Fibroblast of lung (primary cell): ENCODE data around the gene ARHGAP10. TPM values are rescaled to one million over a fixed set of nuclear protein-coding genes. Genes with fewer than 3 reads are reported as not detected.
A peak's percentile ranks its signal among the peaks of the same experiment; 100 is the strongest.

ENCODE experiments used
- DNase-seq, 2 donors: peaks; one replicate each; pipeline versions ENCODE4 v3.0.0 to v3.0.0-alpha.2; 2010; ENCODE audit warnings: low read depth in 2 of 2
- H2AFZ ChIP-seq: 2 replicates; pipeline ENCODE4 v1.5.1; 2012; ENCODE audit warnings: low read length, control low read depth, inconsistent platforms
- H3K27ac ChIP-seq: 2 replicates; pipeline ENCODE4 v1.5.1; 2011; ENCODE audit warnings: low read length, control low read depth; ENCODE audit not compliant: insufficient read depth
- H3K27me3 ChIP-seq: 2 replicates; pipeline ENCODE4 v1.5.1; 2011; ENCODE audit warnings: mild to moderate bottlenecking, low read length; ENCODE audit not compliant: control insufficient read depth, insufficient read depth
- H3K36me3 ChIP-seq: 2 replicates; pipeline ENCODE4 v1.5.1; 2011; ENCODE audit warnings: low read length; ENCODE audit not compliant: control insufficient read depth, insufficient read depth
- H3K4me1 ChIP-seq: 2 replicates; pipeline ENCODE4 v1.5.1; 2011; ENCODE audit warnings: low read length; ENCODE audit not compliant: control insufficient read depth, insufficient read depth; ENCODE audit errors: extremely low read depth
- H3K4me2 ChIP-seq: 2 replicates; pipeline ENCODE4 v1.5.1; 2011; ENCODE audit warnings: low read length, control low read depth; ENCODE audit not compliant: insufficient read depth; ENCODE audit errors: extremely low read depth
- H3K4me3 ChIP-seq, 4 experiments: fragments of 200-600 bp in 1 of 4; sonication (generic) in 1 of 4; replicated peaks in 1 of 4; 2 replicates each; pipeline ENCODE4 v1.5.1; 2011 to 2016; ENCODE audit warnings: low read length in 4 of 4, low read depth in 3 of 4, mild to moderate bottlenecking in 3 of 4, control low read depth in 2 of 4, inconsistent platforms in 1 of 4, mixed read lengths in 1 of 4; ENCODE audit not compliant: insufficient read depth in 1 of 4; ENCODE audit errors: control extremely low read depth in 1 of 4
- H3K79me2 ChIP-seq: 2 replicates; pipeline ENCODE4 v1.5.1; 2012; ENCODE audit warnings: mild to moderate bottlenecking, low read length, inconsistent platforms; ENCODE audit not compliant: control insufficient read depth, insufficient read depth
- H3K9ac ChIP-seq: 2 replicates; pipeline ENCODE4 v1.5.1; 2011; ENCODE audit warnings: mild to moderate bottlenecking, low read length, control low read depth; ENCODE audit not compliant: insufficient read depth
- H3K9me3 ChIP-seq: 2 replicates; pipeline ENCODE4 v1.5.1; 2012; ENCODE audit warnings: low read depth, low read length; ENCODE audit not compliant: control insufficient read depth, insufficient read depth
- H4K20me1 ChIP-seq: 2 replicates; pipeline ENCODE4 v1.5.1; 2011; ENCODE audit warnings: low read length; ENCODE audit not compliant: control insufficient read depth, insufficient read depth; ENCODE audit errors: extremely low read depth
- EZH2 ChIP-seq: IDR thresholded peaks from 2 replicates; pipeline ENCODE4 v1.5.1; 2012; ENCODE audit warnings: low read length, control low read depth, mild to moderate bottlenecking; ENCODE audit errors: missing control alignments
- polyA plus RNA-seq, 2 donors: library from polyadenylated mRNA; depleted of rRNA in 1 of 2; stranded (reverse) in 1 of 2; unstranded in 1 of 2; fragments of >200 nt; gene quantifications; 2 replicates each; pipeline ENCODE4 v1.2.1, GENCODE V29; 2011 to 2012; ENCODE audit warnings: missing spikeins in 1 of 2
- total RNA-seq: library from RNA; depleted of rRNA; stranded (reverse); fragments of >200 nt; gene quantifications from 2 replicates; pipeline ENCODE4 v1.2.1, GENCODE V29; 2014
- TF ChIP-seq, protein P1 (sequence below), 2 donors: IDR thresholded peaks in 1 of 2; conservative IDR thresholded peaks in 1 of 2; 1 replicate in 1 of 2; 2 replicates in 1 of 2; pipeline ENCODE4 v1.5.1; 2011 to 2012; ENCODE audit warnings: low read length in 2 of 2, control low read depth in 1 of 2, inconsistent platforms in 1 of 2, low read depth in 1 of 2, mild to moderate bottlenecking in 1 of 2

The ARHGAP10 gene
- total and polyA plus RNA-seq, 2 donors (not counting 1 experiment from before 2014, with no cell fraction given): 21.6 to 35.8 TPM

DNA sequence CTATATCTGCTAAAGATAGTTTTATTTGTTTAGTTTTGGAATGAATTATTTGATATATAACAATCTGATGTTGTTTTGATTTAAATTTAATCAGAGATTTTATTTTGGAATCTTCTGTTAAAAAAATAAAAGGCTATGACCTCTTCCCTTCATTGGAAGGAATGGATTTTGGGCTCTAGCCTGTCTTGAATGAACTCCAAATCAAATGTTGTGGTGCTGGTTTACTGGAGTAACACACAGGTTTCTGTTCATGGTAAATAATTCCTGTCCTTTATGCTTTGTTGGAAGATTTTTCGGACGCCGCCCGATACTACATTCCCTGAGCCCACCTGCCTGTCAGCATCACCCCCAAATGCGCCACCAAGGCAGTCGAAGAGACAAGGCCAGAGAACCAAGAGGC is 291.1 kb downstream of the ARHGAP10 start:
- H2AFZ ChIP-seq: no peak overlapping the region
- DNase-seq: no peak
- H3K4me3 ChIP-seq: no peak overlapping the region
- H3K9me3 ChIP-seq: no peaks in the 10 kb centered on the region
- H3K27me3 ChIP-seq: no peaks in the 10 kb centered on the region
- TF ChIP-seq, protein P1, sequence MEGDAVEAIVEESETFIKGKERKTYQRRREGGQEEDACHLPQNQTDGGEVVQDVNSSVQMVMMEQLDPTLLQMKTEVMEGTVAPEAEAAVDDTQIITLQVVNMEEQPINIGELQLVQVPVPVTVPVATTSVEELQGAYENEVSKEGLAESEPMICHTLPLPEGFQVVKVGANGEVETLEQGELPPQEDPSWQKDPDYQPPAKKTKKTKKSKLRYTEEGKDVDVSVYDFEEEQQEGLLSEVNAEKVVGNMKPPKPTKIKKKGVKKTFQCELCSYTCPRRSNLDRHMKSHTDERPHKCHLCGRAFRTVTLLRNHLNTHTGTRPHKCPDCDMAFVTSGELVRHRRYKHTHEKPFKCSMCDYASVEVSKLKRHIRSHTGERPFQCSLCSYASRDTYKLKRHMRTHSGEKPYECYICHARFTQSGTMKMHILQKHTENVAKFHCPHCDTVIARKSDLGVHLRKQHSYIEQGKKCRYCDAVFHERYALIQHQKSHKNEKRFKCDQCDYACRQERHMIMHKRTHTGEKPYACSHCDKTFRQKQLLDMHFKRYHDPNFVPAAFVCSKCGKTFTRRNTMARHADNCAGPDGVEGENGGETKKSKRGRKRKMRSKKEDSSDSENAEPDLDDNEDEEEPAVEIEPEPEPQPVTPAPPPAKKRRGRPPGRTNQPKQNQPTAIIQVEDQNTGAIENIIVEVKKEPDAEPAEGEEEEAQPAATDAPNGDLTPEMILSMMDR (conservative IDR thresholded peaks at IDR 0.05 in 1 of 2, IDR thresholded peaks at IDR 0.05 in 1 of 2; ENCODE audit: low read depth in 1 of 2, low read length in 2 of 2): no peak
- TF ChIP-seq EZH2: no peak
- H3K79me2 ChIP-seq: peaks cover 5% of the 10 kb centered on the region
- H4K20me1 ChIP-seq: no peaks in the 10 kb centered on the region
- no peak overlapping the region for H3K27ac ChIP-seq
- no peaks in the 10 kb centered on the region for H3K4me1 ChIP-seq
- H3K4me2 ChIP-seq: no peak overlapping the region
- no peak overlapping the region for H3K9ac ChIP-seq
- no peaks in the 10 kb centered on the region for H3K36me3 ChIP-seq

DNA sequence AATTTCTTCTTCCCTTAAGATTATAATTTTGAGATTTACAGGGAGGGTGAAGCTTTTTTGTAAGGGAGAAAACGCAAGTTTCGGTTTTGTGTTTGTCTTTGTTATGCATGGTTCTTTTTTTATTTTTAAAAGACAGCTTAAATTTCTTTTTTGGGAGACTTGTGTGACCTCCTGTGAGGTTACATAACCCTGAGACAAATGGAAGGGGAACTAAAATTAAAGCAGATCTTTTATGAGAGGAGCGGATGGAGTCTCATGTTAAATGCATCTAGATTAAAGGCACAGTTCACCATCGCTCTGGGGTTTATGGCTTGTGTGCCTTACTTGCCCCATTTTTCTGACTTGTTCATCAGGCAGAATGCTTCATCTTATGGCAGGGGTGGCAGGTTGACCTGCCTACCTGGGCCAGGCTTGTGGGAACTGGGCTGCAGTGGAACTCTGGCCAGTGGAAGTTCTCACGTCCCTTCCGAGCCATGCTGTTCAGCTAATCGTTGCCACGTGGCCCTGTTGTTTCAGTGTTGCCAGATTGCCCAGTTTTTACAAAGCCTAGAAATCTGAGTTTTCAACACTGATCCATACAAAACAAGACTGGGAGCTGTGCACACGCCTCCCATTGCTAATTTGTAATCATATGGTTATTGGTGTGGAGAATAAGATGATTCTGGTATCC is 291.8 kb downstream of the ARHGAP10 start:
- Histone ChIP-seq H3K79me2 (peaks cover 7% of the 10 kb centered on the region), H3K4me1 (no peaks in the 10 kb centered on the region), H3K27ac (no peak overlapping the region), H3K36me3 (no peaks in the 10 kb centered on the region), H3K4me3 (no peak overlapping the region), H4K20me1 (no peaks in the 10 kb centered on the region), H3K4me2 (no peak overlapping the region), H3K9ac (no peak overlapping the region), H3K9me3 (no peaks in the 10 kb centered on the region), H2AFZ (no peak overlapping the region), H3K27me3 (no peaks in the 10 kb centered on the region)
- no peak for TF ChIP-seq EZH2
- TF ChIP-seq, protein P1 (conservative IDR thresholded peaks at IDR 0.05 in 1 of 2, IDR thresholded peaks at IDR 0.05 in 1 of 2; ENCODE audit: low read depth in 1 of 2, low read length in 2 of 2): no peak
- DNase-seq: no peak

DNA sequence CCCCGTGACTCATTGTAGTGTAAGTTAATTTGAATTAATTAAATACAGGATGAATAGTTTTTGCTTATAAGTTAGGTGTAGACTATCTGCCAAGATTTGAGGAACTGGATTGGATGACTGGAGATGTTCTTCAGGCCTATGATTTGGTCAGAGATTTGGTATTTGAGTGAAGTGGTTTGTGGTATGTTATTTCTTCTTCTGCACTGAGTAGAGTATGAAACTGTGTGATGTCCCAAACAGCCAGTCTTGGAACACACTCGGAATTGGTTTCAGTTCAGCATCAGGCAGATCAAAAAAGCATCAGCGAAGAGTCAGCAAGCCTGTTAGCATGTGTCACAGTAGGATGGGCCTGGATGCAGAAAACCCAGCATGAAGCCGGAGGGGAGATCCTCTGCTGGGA is 294.1 kb downstream of the ARHGAP10 start:
- peak overlapping the region; percentile 56 for H3K27ac ChIP-seq
- peak overlapping the region in 1 of 4 experiments; percentile 15 for H3K4me3 ChIP-seq
- DNase-seq: peak; percentile 80 to 97

More for the DNA sequence above, 294.1 kb downstream of the ARHGAP10 start:
- Histone ChIP-seq H4K20me1 (no peaks in the 10 kb centered on the region), H3K79me2 (peaks cover 7% of the 10 kb centered on the region), H3K36me3 (no peaks in the 10 kb centered on the region), H3K9ac (no peak overlapping the region), H3K27me3 (no peaks in the 10 kb centered on the region), H3K9me3 (no peaks in the 10 kb centered on the region), H3K4me2 (peak overlapping the region; percentile 84), H2AFZ (no peak overlapping the region), H3K4me1 (no peaks in the 10 kb centered on the region)
- no peak for TF ChIP-seq EZH2
- TF ChIP-seq, protein P1 (conservative IDR thresholded peaks at IDR 0.05 in 1 of 2, IDR thresholded peaks at IDR 0.05 in 1 of 2; ENCODE audit: low read depth in 1 of 2, low read length in 2 of 2): no peak
